ENCODE measurements around the gene SDHD. TPM values are rescaled to one million over a fixed set of nuclear protein-coding genes. Genes with fewer than 3 reads are reported as not detected.

The SDHD gene
- total and polyA plus RNA-seq, 8 donors: 27.5 to 168 (median 130) TPM

DNA sequence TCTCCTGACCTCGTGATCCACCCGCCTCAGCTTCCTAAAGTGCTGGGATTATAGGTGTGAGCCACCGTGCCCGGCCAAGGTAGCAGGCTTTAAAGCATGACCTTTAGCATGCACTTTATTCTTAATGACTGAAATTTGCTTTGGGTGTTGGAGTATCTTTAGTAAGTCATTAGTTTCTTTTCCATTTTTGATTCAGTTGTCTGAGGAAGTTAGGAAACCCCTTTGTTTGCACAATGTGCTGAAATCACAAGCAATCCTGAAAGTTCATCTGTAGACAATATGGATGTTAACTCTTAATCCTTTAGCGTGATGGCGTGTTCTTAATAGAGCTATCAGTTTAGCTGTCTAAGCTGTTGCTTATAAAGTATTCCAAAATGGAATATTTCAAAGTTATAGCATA is 16.8 kb downstream of the SDHD start:
- intact Hi-C loops (cut with DNase I; ENCODE audit: low total_unique reads): no loop called here
- peaks cover 7 to 19% (median 14%) of the 10 kb centered on the region in 4 donors for H3K36me3 ChIP-seq
- H3K4me3 ChIP-seq: no peak overlapping the region
- no peak for DNase-seq
- no peak for TF ChIP-seq EP300 (IDR thresholded peaks at IDR 0.05)
- TF ChIP-seq POLR2A (IDR thresholded peaks at IDR 0.05): no peak
- TF ChIP-seq, protein P1, sequence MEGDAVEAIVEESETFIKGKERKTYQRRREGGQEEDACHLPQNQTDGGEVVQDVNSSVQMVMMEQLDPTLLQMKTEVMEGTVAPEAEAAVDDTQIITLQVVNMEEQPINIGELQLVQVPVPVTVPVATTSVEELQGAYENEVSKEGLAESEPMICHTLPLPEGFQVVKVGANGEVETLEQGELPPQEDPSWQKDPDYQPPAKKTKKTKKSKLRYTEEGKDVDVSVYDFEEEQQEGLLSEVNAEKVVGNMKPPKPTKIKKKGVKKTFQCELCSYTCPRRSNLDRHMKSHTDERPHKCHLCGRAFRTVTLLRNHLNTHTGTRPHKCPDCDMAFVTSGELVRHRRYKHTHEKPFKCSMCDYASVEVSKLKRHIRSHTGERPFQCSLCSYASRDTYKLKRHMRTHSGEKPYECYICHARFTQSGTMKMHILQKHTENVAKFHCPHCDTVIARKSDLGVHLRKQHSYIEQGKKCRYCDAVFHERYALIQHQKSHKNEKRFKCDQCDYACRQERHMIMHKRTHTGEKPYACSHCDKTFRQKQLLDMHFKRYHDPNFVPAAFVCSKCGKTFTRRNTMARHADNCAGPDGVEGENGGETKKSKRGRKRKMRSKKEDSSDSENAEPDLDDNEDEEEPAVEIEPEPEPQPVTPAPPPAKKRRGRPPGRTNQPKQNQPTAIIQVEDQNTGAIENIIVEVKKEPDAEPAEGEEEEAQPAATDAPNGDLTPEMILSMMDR (IDR thresholded peaks at IDR 0.05): no peak
- no peak for TF ChIP-seq POLR2AphosphoS5 (IDR thresholded peaks at IDR 0.05)
- peaks cover 0 to 9% (median 0%) of the 10 kb centered on the region in 4 donors for H3K4me1 ChIP-seq
- H3K27ac ChIP-seq: no peak overlapping the region
- H3K27me3 ChIP-seq: no peaks in the 10 kb centered on the region
- WGBS, 5 donors: 81 to 86% (median 83%) methylated on average over 6 of the region's 6 CpGs
- H3K9me3 ChIP-seq: no peaks in the 10 kb centered on the region

DNA sequence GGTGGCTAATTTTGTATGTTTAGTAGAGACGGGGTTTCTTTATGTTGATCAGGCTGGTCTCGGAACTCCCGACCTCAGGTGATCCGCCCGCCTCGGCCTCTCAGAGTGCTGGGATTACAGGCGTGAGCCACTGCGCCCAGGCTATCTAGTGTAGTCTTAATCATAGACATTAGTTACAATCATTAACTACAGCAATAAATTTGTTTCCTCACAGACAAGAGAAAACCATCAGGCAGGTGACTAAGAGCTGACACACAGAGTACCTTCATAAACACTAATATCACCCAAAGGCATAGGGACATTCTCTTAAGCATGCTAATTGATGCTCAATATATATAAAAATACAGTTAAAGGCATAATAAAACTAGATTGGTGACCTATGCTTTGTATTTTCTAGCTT is 19.4 kb downstream of the SDHD start:
- H3K4me3 ChIP-seq: no peak overlapping the region
- TF ChIP-seq POLR2A (IDR thresholded peaks at IDR 0.05) (no peak), EP300 (IDR thresholded peaks at IDR 0.05) (no peak), POLR2AphosphoS5 (IDR thresholded peaks at IDR 0.05) (no peak)
- TF ChIP-seq, protein P1 (IDR thresholded peaks at IDR 0.05): no peak
- intact Hi-C loops (cut with DNase I; ENCODE audit: low total_unique reads): no loop called here
- H3K36me3 ChIP-seq: peaks cover 6 to 20% (median 8%) of the 10 kb centered on the region in 4 donors
- DNase-seq: no peak
- H3K9me3 ChIP-seq: no peaks in the 10 kb centered on the region
- H3K27ac ChIP-seq: no peak overlapping the region
- peaks cover 0 to under 1% (median 0%) of the 10 kb centered on the region in 4 donors for H3K4me1 ChIP-seq
- H3K27me3 ChIP-seq: no peaks in the 10 kb centered on the region
- WGBS, 5 donors: 88 to 98% (median 92%) methylated on average over 8 of the region's 8 CpGs

DNA sequence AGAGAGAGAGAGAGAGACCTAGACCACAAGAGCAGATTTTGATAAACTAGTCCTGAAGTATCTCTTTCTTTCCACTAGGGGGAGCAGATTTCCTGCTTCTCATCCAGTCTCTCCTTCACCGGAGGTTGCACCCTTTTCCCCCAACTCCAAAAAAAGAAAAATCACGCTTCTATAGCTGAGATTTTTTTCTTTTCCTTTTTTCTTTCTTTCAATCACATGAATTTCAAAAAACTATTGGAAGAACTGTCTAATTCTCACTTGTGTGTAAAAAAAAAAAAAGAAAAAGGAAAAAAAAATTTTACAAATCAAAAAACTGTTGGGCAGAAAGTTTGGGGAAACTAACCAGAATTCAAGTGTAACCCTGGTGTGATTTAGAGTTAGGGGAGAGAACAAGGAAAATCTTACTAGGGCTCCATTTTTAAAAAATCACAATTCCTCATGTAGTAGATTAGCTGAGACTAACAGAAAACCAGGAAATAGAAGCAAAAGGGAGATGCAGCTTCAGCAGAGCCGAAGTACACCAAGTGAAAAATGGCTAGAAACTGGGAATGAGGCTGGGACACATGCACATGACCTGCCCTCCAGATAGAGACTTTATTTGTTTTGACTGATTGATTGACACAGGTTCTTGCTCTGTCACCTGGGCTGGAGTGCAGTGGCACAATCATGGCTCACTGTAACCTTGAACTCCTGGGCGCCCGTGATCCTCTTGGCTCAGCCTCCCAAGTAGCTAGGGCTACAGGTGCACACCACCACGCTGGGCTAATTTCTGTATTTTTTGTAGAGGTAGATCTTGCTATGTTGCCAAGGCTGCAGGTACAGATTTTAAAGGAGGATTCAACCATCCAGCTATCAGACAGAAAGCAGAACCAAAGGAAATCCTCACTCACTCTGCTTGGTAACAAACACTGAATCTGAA is 27.1 kb downstream of the SDHD start:
- Histone ChIP-seq H3K9me3 (no peaks in the 10 kb centered on the region), H3K27me3 (no peaks in the 10 kb centered on the region), H3K4me1 (peaks cover 0 to 9% (median 3%) of the 10 kb centered on the region in 4 donors), H3K27ac (no peak overlapping the region), H3K4me3 (no peak overlapping the region), H3K36me3 (peaks cover 0 to 6% (median 0%) of the 10 kb centered on the region in 4 donors)
- WGBS, 5 donors: 53 to 63% (median 57%) methylated on average over 6 of the region's 6 CpGs
- intact Hi-C loops (cut with DNase I; ENCODE audit: low total_unique reads): no loop called here
- TF ChIP-seq, protein P1 (IDR thresholded peaks at IDR 0.05): peak in 4 of 7 experiments; percentile 59 to 70 (median 62)
- no peak for TF ChIP-seq POLR2AphosphoS5 (IDR thresholded peaks at IDR 0.05)
- DNase-seq: peak in 1 of 2 donors; percentile 73

DNA sequence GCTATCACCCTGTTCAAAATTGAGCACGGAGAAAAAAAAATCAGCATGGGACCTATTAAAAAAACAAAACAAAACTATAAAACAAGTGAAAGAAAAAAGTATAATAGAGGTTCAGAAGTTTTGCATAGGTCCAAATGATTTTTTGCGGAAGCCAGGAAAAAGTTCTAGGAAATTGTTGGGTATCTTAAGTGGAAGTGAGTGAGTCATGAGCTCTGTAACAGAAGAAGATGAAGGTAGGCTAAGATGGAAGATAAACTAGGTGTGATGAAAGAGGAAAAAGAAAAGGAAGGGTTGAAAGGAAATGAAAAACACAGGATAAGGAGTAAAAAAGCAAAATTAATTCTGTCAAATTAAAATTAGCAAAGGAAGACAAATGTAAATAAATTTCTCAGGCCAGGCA is 27.8 kb downstream of the SDHD start:
- intact Hi-C loops (cut with DNase I; ENCODE audit: low total_unique reads): no loop called here

DNA sequence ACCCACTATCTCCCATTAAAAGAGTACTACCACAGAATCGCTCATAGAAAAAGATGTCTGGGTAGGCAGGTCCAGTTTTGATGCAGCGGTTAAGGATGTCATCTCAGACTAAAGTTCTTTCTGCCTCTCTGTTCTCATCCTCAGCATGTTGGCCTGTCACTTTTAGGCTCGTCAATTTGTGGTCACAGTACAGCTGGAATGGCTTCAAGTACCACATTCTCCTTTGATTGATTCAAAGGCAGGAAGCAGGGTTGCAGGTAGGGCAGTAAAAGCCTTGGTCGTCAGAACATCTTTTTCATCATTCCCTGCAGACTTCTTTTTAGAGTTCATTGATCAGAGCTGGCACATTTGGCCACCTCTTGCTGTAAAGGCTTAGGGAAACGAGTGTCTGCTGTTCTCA is 28.7 kb downstream of the SDHD start:
- Histone ChIP-seq H3K36me3 (peaks cover 0 to 8% (median 3%) of the 10 kb centered on the region in 4 donors), H3K4me1 (peaks cover 0 to 9% (median 3%) of the 10 kb centered on the region in 4 donors), H3K9me3 (no peaks in the 10 kb centered on the region), H3K27me3 (no peaks in the 10 kb centered on the region), H3K27ac (no peak overlapping the region), H3K4me3 (no peak overlapping the region)
- TF ChIP-seq EP300 (IDR thresholded peaks at IDR 0.05): no peak
- TF ChIP-seq, protein P1 (IDR thresholded peaks at IDR 0.05): no peak
- no peak for TF ChIP-seq POLR2A (IDR thresholded peaks at IDR 0.05)
- TF ChIP-seq POLR2AphosphoS5 (IDR thresholded peaks at IDR 0.05): no peak
- WGBS, 5 donors: 73 to 86% (median 76%) methylated on average over 5 of the region's 5 CpGs
- DNase-seq: no peak
- intact Hi-C loops (cut with DNase I; ENCODE audit: low total_unique reads): no loop called here

More for the DNA sequence above, 27.8 kb downstream of the SDHD start:
- no peak for DNase-seq
- peaks cover 0 to 6% (median 2%) of the 10 kb centered on the region in 4 donors for H3K36me3 ChIP-seq
- TF ChIP-seq POLR2AphosphoS5 (IDR thresholded peaks at IDR 0.05): no peak
- peaks cover 0 to 9% (median 3%) of the 10 kb centered on the region in 4 donors for H3K4me1 ChIP-seq
- no peaks in the 10 kb centered on the region for H3K9me3 ChIP-seq
- H3K27ac ChIP-seq: no peak overlapping the region
- 90 to 98% (median 94%) methylated on average over 2 of the region's 2 CpGs for WGBS, 5 donors
- no peaks in the 10 kb centered on the region for H3K27me3 ChIP-seq
- H3K4me3 ChIP-seq: no peak overlapping the region
